ENCODE data around the gene MYBPC1. TPM values are rescaled to one million over a fixed set of nuclear protein-coding genes. Genes with fewer than 3 reads are reported as not detected.
A peak's percentile ranks its signal among the peaks of the same experiment; 100 is the strongest.

MYBPC1 gene
- total and polyA plus RNA-seq, 2 of the 13 experiments (the other 11 are each of a cell fraction or from before 2014, with no cell fraction given): 0.31 to 0.53 TPM

- no peak for TF ChIP-seq ASH2L (IDR thresholded peaks at IDR 0.05; ENCODE audit: insufficient read length, low read depth, low read length)
These were observed 9.4 kb downstream of the MYBPC1 start (continued) for GRCh38 chr12:101604132-101604531.

- Histone ChIP-seq H3K79me2 (ENCODE audit: insufficient read depth, low read length) (no peaks in the 10 kb centered on the region), H3K27me3 (ENCODE audit: control insufficient read depth in 1 of 2, insufficient read depth in 2 of 2, low read length in 2 of 2) (no peaks in the 10 kb centered on the region), H3K36me3 (replicated peaks in 1 of 2; ENCODE audit: control insufficient read depth in 1 of 2, insufficient read depth in 2 of 2, low read length in 2 of 2) (no peaks in the 10 kb centered on the region), H3K9ac (ENCODE audit: insufficient read depth, low read depth, low read length) (peak overlapping the region; percentile 73), H3K9me3 (ENCODE audit: low read length) (no peaks in the 10 kb centered on the region), H3K27ac (ENCODE audit: extremely low read length, insufficient read depth, low read length) (peak overlapping the region; percentile 98), H3K4me2 (ENCODE audit: low read depth, low read length) (peak overlapping the region; percentile 93), H4K20me1 (ENCODE audit: insufficient read depth, low read length) (no peaks in the 10 kb centered on the region), H3K4me3 (replicated peaks in 1 of 3; ENCODE audit: insufficient read depth in 1 of 3, low read depth in 2 of 3, low read length in 3 of 3) (peak overlapping the region in 2 of 3 experiments; percentile 7 to 35; a peak in 1 of 6 replicates), H2AFZ (ENCODE audit: low read length) (no peak overlapping the region), H3K4me1 (ENCODE audit: insufficient read depth, low read length) (peaks cover 80% of the 10 kb centered on the region)
- ATAC-seq (peak; percentile 84), FAIRE-seq (no peak), DNase-seq (ENCODE audit: low spot score) (peak; percentile 91)
- intact Hi-C loops (cut with micrococcal nuclease; ENCODE audit: unreplicated experiment) (loop anchor here (1.0 to 5.0 kb wide), 3 partner anchors 10 to 449 kb away; no protein-coding TSS in a partner anchor), in situ Hi-C loops (cut with HindIII; ENCODE audit: extremely low pct_ligation_motif_present, low pct_unique_long_range_greater_than_20kb) (loop anchor here (10.0 kb wide), 1 partner anchor 87 kb away; the partner anchor contains the start of gene CHPT1)
- BruUV-seq (replicated peaks): TSS peak; percentile 86
- 0% methylated on average over 2 of the region's 2 CpGs for WGBS (ENCODE audit: low lambda C conversion rate)
- ChIA-PET POLR2A (interaction anchor here (0.7 to 4.1 kb wide), 9 partner anchors 8 to 91 kb away, joined by 3 to 43 read pairs (median 7); partner anchors contain the start of gene CHPT1), CTCF (ENCODE audit: low intra/inter-chr PET ratio, low total read pairs) (no interaction called here)
- TF ChIP-seq HNRNPL (IDR thresholded peaks at IDR 0.05; ENCODE audit: low read depth, low read length) (peak; percentile 74; the same call in 1 of the 2 replicates), ZC3H4 (CRISPR knock-in tag; IDR thresholded peaks at IDR 0.05; ENCODE audit: borderline replicate concordance) (0 out of 2 replicates have a peak, but pooled peaks have one; percentile 64), ZNF367 (CRISPR knock-in tag; IDR thresholded peaks at IDR 0.05; ENCODE audit: borderline replicate concordance) (no peak), FOXC1 (CRISPR knock-in tag; IDR thresholded peaks at IDR 0.05; ENCODE audit: borderline replicate concordance) (peak; percentile 14; the same call in 1 of the 2 replicates), SRF (IDR thresholded peaks at IDR 0.05; ENCODE audit: low read depth, low read length) (peak; percentile 90), NR0B2 (CRISPR knock-in tag; IDR thresholded peaks at IDR 0.05) (no peak), ZFX (CRISPR knock-in tag; IDR thresholded peaks at IDR 0.05; ENCODE audit: low read depth) (peak; percentile 6; the same call in 1 of the 2 replicates), AHDC1 (CRISPR knock-in tag; IDR thresholded peaks at IDR 0.05; ENCODE audit: borderline replicate concordance) (no peak), ZNF841 (CRISPR knock-in tag; IDR thresholded peaks at IDR 0.05; ENCODE audit: borderline replicate concordance) (no peak), GLI4 (CRISPR knock-in tag; IDR thresholded peaks at IDR 0.05; ENCODE audit: borderline replicate concordance) (no peak), POLR2G (IDR thresholded peaks at IDR 0.05; ENCODE audit: low read depth, low read length) (0 out of 2 replicates have a peak, but pooled peaks have one; percentile 30), POLR2A (IDR thresholded peaks at IDR 0.05; ENCODE audit: insufficient read depth in 1 of 2, low read depth in 2 of 2, low read length in 2 of 2) (peak in 1 of 2 experiments; percentile 14; a peak in 1 of 4 replicates)
These were observed 13.1 kb downstream of the MYBPC1 start for GRCh38 chr12:101607894-101608293.
